Measurements from ENCODE around the gene MAGEB1. TPM values are rescaled to one million over a fixed set of nuclear protein-coding genes. Genes with fewer than 3 reads are reported as not detected.

Gene MAGEB1
- total and polyA plus RNA-seq, 2 experiments from 2014 or later, result 0.15 TPM; not detected in 1

DNA sequence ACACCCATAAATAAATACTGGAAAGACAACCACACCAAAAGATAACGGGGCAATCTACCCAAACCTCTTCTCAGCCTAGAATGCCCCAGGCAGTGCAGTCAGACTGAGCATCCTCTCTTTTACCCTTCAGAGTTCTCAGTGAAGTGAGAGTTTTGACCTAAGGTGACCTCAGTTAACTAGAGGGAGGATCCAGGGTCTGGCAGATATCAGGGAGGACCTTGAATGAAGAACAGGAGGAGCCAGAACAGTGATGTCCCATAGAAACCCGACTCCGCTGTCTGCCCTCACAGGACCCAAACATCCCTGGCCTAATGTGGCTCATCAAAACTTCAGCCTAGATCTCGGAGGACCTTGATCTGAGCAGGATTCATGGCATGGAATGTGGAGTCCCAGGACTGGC, 16.6 kb upstream of the MAGEB1 start, which contains the start of gene MAGEB3 (continued):
- TF ChIP-seq, protein P1, sequence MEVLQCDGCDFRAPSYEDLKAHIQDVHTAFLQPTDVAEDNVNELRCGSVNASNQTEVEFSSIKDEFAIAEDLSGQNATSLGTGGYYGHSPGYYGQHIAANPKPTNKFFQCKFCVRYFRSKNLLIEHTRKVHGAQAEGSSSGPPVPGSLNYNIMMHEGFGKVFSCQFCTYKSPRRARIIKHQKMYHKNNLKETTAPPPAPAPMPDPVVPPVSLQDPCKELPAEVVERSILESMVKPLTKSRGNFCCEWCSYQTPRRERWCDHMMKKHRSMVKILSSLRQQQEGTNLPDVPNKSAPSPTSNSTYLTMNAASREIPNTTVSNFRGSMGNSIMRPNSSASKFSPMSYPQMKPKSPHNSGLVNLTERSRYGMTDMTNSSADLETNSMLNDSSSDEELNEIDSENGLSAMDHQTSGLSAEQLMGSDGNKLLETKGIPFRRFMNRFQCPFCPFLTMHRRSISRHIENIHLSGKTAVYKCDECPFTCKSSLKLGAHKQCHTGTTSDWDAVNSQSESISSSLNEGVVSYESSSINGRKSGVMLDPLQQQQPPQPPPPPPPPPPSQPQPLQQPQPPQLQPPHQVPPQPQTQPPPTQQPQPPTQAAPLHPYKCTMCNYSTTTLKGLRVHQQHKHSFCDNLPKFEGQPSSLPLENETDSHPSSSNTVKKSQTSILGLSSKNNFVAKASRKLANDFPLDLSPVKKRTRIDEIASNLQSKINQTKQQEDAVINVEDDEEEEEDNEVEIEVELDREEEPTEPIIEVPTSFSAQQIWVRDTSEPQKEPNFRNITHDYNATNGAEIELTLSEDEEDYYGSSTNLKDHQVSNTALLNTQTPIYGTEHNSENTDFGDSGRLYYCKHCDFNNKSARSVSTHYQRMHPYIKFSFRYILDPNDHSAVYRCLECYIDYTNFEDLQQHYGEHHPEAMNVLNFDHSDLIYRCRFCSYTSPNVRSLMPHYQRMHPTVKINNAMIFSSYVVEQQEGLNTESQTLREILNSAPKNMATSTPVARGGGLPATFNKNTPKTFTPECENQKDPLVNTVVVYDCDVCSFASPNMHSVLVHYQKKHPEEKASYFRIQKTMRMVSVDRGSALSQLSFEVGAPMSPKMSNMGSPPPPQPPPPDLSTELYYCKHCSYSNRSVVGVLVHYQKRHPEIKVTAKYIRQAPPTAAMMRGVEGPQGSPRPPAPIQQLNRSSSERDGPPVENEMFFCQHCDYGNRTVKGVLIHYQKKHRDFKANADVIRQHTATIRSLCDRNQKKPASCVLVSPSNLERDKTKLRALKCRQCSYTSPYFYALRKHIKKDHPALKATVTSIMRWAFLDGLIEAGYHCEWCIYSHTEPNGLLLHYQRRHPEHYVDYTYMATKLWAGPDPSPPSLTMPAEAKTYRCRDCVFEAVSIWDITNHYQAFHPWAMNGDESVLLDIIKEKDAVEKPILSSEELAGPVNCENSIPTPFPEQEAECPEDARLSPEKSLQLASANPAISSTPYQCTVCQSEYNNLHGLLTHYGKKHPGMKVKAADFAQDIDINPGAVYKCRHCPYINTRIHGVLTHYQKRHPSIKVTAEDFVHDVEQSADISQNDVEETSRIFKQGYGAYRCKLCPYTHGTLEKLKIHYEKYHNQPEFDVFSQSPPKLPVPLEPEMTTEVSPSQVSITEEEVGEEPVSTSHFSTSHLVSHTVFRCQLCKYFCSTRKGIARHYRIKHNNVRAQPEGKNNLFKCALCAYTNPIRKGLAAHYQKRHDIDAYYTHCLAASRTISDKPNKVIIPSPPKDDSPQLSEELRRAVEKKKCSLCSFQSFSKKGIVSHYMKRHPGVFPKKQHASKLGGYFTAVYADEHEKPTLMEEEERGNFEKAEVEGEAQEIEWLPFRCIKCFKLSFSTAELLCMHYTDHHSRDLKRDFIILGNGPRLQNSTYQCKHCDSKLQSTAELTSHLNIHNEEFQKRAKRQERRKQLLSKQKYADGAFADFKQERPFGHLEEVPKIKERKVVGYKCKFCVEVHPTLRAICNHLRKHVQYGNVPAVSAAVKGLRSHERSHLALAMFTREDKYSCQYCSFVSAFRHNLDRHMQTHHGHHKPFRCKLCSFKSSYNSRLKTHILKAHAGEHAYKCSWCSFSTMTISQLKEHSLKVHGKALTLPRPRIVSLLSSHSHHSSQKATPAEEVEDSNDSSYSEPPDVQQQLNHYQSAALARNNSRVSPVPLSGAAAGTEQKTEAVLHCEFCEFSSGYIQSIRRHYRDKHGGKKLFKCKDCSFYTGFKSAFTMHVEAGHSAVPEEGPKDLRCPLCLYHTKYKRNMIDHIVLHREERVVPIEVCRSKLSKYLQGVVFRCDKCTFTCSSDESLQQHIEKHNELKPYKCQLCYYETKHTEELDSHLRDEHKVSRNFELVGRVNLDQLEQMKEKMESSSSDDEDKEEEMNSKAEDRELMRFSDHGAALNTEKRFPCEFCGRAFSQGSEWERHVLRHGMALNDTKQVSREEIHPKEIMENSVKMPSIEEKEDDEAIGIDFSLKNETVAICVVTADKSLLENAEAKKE (CRISPR knock-in tag; IDR thresholded peaks at IDR 0.05), result no peak
- TF ChIP-seq, protein P2, sequence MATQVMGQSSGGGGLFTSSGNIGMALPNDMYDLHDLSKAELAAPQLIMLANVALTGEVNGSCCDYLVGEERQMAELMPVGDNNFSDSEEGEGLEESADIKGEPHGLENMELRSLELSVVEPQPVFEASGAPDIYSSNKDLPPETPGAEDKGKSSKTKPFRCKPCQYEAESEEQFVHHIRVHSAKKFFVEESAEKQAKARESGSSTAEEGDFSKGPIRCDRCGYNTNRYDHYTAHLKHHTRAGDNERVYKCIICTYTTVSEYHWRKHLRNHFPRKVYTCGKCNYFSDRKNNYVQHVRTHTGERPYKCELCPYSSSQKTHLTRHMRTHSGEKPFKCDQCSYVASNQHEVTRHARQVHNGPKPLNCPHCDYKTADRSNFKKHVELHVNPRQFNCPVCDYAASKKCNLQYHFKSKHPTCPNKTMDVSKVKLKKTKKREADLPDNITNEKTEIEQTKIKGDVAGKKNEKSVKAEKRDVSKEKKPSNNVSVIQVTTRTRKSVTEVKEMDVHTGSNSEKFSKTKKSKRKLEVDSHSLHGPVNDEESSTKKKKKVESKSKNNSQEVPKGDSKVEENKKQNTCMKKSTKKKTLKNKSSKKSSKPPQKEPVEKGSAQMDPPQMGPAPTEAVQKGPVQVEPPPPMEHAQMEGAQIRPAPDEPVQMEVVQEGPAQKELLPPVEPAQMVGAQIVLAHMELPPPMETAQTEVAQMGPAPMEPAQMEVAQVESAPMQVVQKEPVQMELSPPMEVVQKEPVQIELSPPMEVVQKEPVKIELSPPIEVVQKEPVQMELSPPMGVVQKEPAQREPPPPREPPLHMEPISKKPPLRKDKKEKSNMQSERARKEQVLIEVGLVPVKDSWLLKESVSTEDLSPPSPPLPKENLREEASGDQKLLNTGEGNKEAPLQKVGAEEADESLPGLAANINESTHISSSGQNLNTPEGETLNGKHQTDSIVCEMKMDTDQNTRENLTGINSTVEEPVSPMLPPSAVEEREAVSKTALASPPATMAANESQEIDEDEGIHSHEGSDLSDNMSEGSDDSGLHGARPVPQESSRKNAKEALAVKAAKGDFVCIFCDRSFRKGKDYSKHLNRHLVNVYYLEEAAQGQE (IDR thresholded peaks at IDR 0.05; ENCODE audit: unreplicated experiment), result no peak

GRCh38 chrX:30241724-30242415, 5.1 kb upstream of the MAGEB1 start, which contains the start of gene MAGEB4:
TSS of gene MAGEB4 (plus strand) at chrX:30242000. CDS start at chrX:30242136, 136 bp downstream.
- no peaks in the 10 kb centered on the region for H3K36me3 ChIP-seq (ENCODE audit: insufficient read depth)
- TF ChIP-seq, protein P1 (CRISPR knock-in tag; IDR thresholded peaks at IDR 0.05), result no peak
- TF ChIP-seq ZNF331 (CRISPR knock-in tag; IDR thresholded peaks at IDR 0.05; ENCODE audit: low read depth), result no peak

More at GRCh38 chrX:30241724-30242415, 5.1 kb upstream of the MAGEB1 start, which contains the start of gene MAGEB4:
- Mint-ChIP-seq H3K4me1 (no peaks in the 10 kb centered on the region), H3K9me3 (no peaks in the 10 kb centered on the region; the same call in 2 of the 3 replicates), H3K27me3 (ENCODE audit: insufficient read depth, low read depth, poor library complexity) (peaks cover 5% of the 10 kb centered on the region), H3K36me3 (ENCODE audit: low read depth) (no peaks in the 10 kb centered on the region), H3K27ac (no peak within 1 kb of the TSS), H3K4me3 (no peak within 1 kb of the TSS)
- Histone ChIP-seq H3K4me2 (no peak within 1 kb of the TSS), H3K4me3 (no peak within 1 kb of the TSS), H3F3A (replicated peaks; ENCODE audit: low read depth) (no peaks in the 10 kb centered on the region), H3K79me2 (replicated peaks; ENCODE audit: insufficient read depth) (no peaks in the 10 kb centered on the region), H2AFZ (no peak within 1 kb of the TSS), H3K4me1 (ENCODE audit: insufficient read depth) (no peaks in the 10 kb centered on the region), H4K20me1 (replicated peaks; ENCODE audit: insufficient read depth) (no peaks in the 10 kb centered on the region), H3K27ac (ENCODE audit: low read depth) (no peak within 1 kb of the TSS), H3K27me3 (ENCODE audit: insufficient read depth) (no peaks in the 10 kb centered on the region), H3K9me2 (ENCODE audit: insufficient read depth) (no peaks in the 10 kb centered on the region)
- DNase-seq (ENCODE audit: low spot score) (no peak), ATAC-seq (no peak)

Measured in GM23338 (cell line).